Effector memory CD4-positive, alpha-beta T cell (primary cell): ENCODE measurements around the gene RAPSN.

Experiments used
- DNase-seq, 3 donors: peaks; one replicate each; pipeline ENCODE4 v3.0.0-alpha.2; 2020
- H3K27ac ChIP-seq: 2 replicates; pipeline ENCODE4 v1.7.0; 2013; ENCODE audit warnings: mild to moderate bottlenecking, low read length, moderate library complexity; ENCODE audit not compliant: insufficient read depth, poor library complexity, severe bottlenecking
- H3K27me3 ChIP-seq: replicated peaks from 2 replicates; pipeline ENCODE4 v1.7.0; 2013; ENCODE audit warnings: mild to moderate bottlenecking, low read length; ENCODE audit not compliant: insufficient read depth, control insufficient read depth, poor library complexity, severe bottlenecking
- H3K36me3 ChIP-seq: 2 replicates; pipeline ENCODE4 v1.7.0; 2013; ENCODE audit warnings: mild to moderate bottlenecking, low read length, moderate library complexity; ENCODE audit not compliant: control insufficient read depth, insufficient read depth
- H3K4me1 ChIP-seq: 2 replicates; pipeline ENCODE4 v1.7.0; 2013; ENCODE audit warnings: low read length, mild to moderate bottlenecking; ENCODE audit not compliant: control insufficient read depth, insufficient read depth, poor library complexity, severe bottlenecking
- H3K4me3 ChIP-seq: 2 replicates; pipeline ENCODE4 v1.7.0; 2013; ENCODE audit warnings: low read length, low read depth, mild to moderate bottlenecking; ENCODE audit not compliant: insufficient read depth, poor library complexity, severe bottlenecking
- H3K9me3 ChIP-seq: 2 replicates; pipeline ENCODE4 v1.7.0; 2013; ENCODE audit warnings: mild to moderate bottlenecking, low read length, moderate library complexity; ENCODE audit not compliant: control insufficient read depth

Gene RAPSN

GRCh38 chr11:47437218-47437745 is 11.7 kb downstream of the RAPSN start:
- no peak overlapping the region for H3K27ac ChIP-seq
- H3K36me3 ChIP-seq, result no peaks in the 10 kb centered on the region
- DNase-seq, result no peak
- H3K9me3 ChIP-seq, result no peaks in the 10 kb centered on the region
- no peaks in the 10 kb centered on the region for H3K27me3 ChIP-seq
- H3K4me3 ChIP-seq, result no peak overlapping the region
- H3K4me1 ChIP-seq, result no peaks in the 10 kb centered on the region

- Histone ChIP-seq H3K36me3 (no peaks in the 10 kb centered on the region), H3K4me1 (no peaks in the 10 kb centered on the region), H3K27me3 (no peaks in the 10 kb centered on the region), H3K9me3 (no peaks in the 10 kb centered on the region), H3K27ac (no peak overlapping the region), H3K4me3 (no peak overlapping the region)
- DNase-seq, result no peak
Measured at GRCh38 chr11:47436726-47437125, 12.2 kb downstream of the RAPSN start.

GRCh38 chr11:47435687-47436086 is 13.2 kb downstream of the RAPSN start:
- no peak for DNase-seq
- Histone ChIP-seq H3K27me3 (no peaks in the 10 kb centered on the region), H3K9me3 (no peaks in the 10 kb centered on the region), H3K36me3 (no peaks in the 10 kb centered on the region), H3K4me3 (no peak overlapping the region), H3K4me1 (no peaks in the 10 kb centered on the region), H3K27ac (no peak overlapping the region)

- H3K4me1 ChIP-seq, result no peaks in the 10 kb centered on the region
- no peak overlapping the region for H3K27ac ChIP-seq
- no peaks in the 10 kb centered on the region for H3K9me3 ChIP-seq
- H3K36me3 ChIP-seq, result no peaks in the 10 kb centered on the region
- no peak for DNase-seq
- no peaks in the 10 kb centered on the region for H3K27me3 ChIP-seq
- no peak overlapping the region for H3K4me3 ChIP-seq
Measured at GRCh38 chr11:47434011-47434786, 14.7 kb downstream of the RAPSN start.

- no peak for DNase-seq
- Histone ChIP-seq H3K36me3 (no peaks in the 10 kb centered on the region), H3K4me1 (no peaks in the 10 kb centered on the region), H3K27me3 (no peaks in the 10 kb centered on the region), H3K9me3 (no peaks in the 10 kb centered on the region), H3K4me3 (no peak overlapping the region), H3K27ac (no peak overlapping the region)
Measured at GRCh38 chr11:47433157-47433556, 15.8 kb downstream of the RAPSN start.

GRCh38 chr11:47431356-47432083 is 17.4 kb downstream of the RAPSN start:
- Histone ChIP-seq H3K4me3 (no peak overlapping the region), H3K36me3 (no peaks in the 10 kb centered on the region), H3K9me3 (no peaks in the 10 kb centered on the region), H3K27ac (no peak overlapping the region), H3K27me3 (no peaks in the 10 kb centered on the region), H3K4me1 (no peaks in the 10 kb centered on the region)
- DNase-seq, result no peak

- Histone ChIP-seq H3K4me1 (peaks cover 2% of the 10 kb centered on the region), H3K27ac (no peak overlapping the region), H3K9me3 (no peaks in the 10 kb centered on the region), H3K4me3 (no peak overlapping the region), H3K36me3 (no peaks in the 10 kb centered on the region), H3K27me3 (no peaks in the 10 kb centered on the region)
- no peak for DNase-seq
Measured at GRCh38 chr11:47430524-47430923, 18.4 kb downstream of the RAPSN start.

- H3K4me3 ChIP-seq, result peak within 1 kb of the TSS; percentile 93
- H3K4me1 ChIP-seq, result peaks cover 8% of the 10 kb centered on the region
- peak within 1 kb of the TSS; percentile 79 for H3K27ac ChIP-seq
- no peaks in the 10 kb centered on the region for H3K9me3 ChIP-seq
- H3K27me3 ChIP-seq, result no peaks in the 10 kb centered on the region
- H3K36me3 ChIP-seq, result peaks cover 32% of the 10 kb centered on the region
- peak; percentile 94 to 96 (median 95) for DNase-seq
Measured at GRCh38 chr11:47426062-47426956, 22.6 kb downstream of the RAPSN start, which contains the start of gene PSMC3. Gene PSMC3, minus strand, starts transcription at chr11:47426439. Its CDS starts 160 bp downstream, at chr11:47426279.

GRCh38 chr11:47425611-47426010 is 23.3 kb downstream of the RAPSN start:
- Histone ChIP-seq H3K4me1 (peaks cover 8% of the 10 kb centered on the region), H3K27ac (peak overlapping the region; percentile 79), H3K27me3 (no peaks in the 10 kb centered on the region), H3K9me3 (no peaks in the 10 kb centered on the region), H3K4me3 (peak overlapping the region; percentile 93), H3K36me3 (peaks cover 38% of the 10 kb centered on the region)
- no peak for DNase-seq
